Smooth muscle cell (in vitro differentiated cells): ENCODE results near the gene FUT1. TPM values are rescaled to one million over a fixed set of nuclear protein-coding genes. Genes with fewer than 3 reads are reported as not detected.
A peak's percentile ranks its signal among the peaks of the same experiment; 100 is the strongest.

ENCODE experiments used
- DNase-seq: peaks from one replicate; lab custom pipeline; 2025; ENCODE audit not compliant: unreplicated experiment; lab: John Stamatoyannopoulos, UW
- H2AFZ ChIP-seq: fragments of 200-600 bp; sonication (generic); 2 replicates; pipeline ENCODE4 v1.6.0; 2016; ENCODE audit warnings: antibody characterized with exemption, low read depth, mild to moderate bottlenecking
- H3F3A ChIP-seq: fragments of 200-600 bp; sonication (generic); 2 replicates; pipeline ENCODE4 v1.6.0; 2017; ENCODE audit warnings: antibody characterized with exemption, low read depth
- H3K27ac ChIP-seq: fragments of 200-600 bp; sonication (generic); 2 replicates; pipeline ENCODE4 v1.5.1; 2016; ENCODE audit warnings: low read depth, mild to moderate bottlenecking
- H3K27me3 ChIP-seq: fragments of 200-600 bp; sonication (generic); 2 replicates; pipeline ENCODE4 v1.6.1; 2016; ENCODE audit warnings: low read depth, mild to moderate bottlenecking
- H3K36me3 ChIP-seq: fragments of 200-600 bp; sonication (generic); 2 replicates; pipeline ENCODE4 v1.5.1; 2016; ENCODE audit warnings: low read depth
- H3K4me1 ChIP-seq: fragments of 200-600 bp; sonication (generic); 2 replicates; pipeline ENCODE4 v1.5.1; 2016; ENCODE audit warnings: low read depth
- H3K4me2 ChIP-seq: fragments of 200-600 bp; sonication (generic); 2 replicates; pipeline ENCODE4 v1.6.0; 2016; ENCODE audit warnings: mild to moderate bottlenecking
- H3K4me3 ChIP-seq: fragments of 200-600 bp; sonication (generic); 2 replicates; pipeline ENCODE4 v1.5.1; 2016; ENCODE audit warnings: mild to moderate bottlenecking
- H3K79me2 ChIP-seq: fragments of 200-600 bp; sonication (generic); 2 replicates; pipeline ENCODE4 v1.6.0; 2016; ENCODE audit warnings: low read depth, mild to moderate bottlenecking
- H3K9ac ChIP-seq: fragments of 200-600 bp; sonication (generic); 2 replicates; pipeline ENCODE4 v1.6.0; 2016; ENCODE audit warnings: low read depth
- H3K9me3 ChIP-seq: fragments of 200-600 bp; sonication (generic); replicated peaks from 2 replicates; pipeline ENCODE4 v1.5.1; 2016; ENCODE audit warnings: low read depth
- H4K20me1 ChIP-seq: fragments of 200-600 bp; sonication (generic); 2 replicates; pipeline ENCODE4 v1.6.0; 2016; ENCODE audit warnings: low read depth
- CTCF ChIP-seq: fragments of 200-600 bp; sonication (generic); IDR thresholded peaks from 2 replicates; pipeline ENCODE4 v1.5.1; 2017; ENCODE audit warnings: borderline replicate concordance, mild to moderate bottlenecking, antibody characterized with exemption; ENCODE audit not compliant: insufficient read depth, poor library complexity, severe bottlenecking
- WGBS: methylation state at CpG from one replicate; pipeline ENCODE4 v1.1.7; 2016; ENCODE audit warnings: low lambda C conversion rate; 5-methylcytosine and 5-hydroxymethylcytosine counted together
- polyA plus RNA-seq: library from polyadenylated mRNA; unstranded; fragments of >200 nt; fragmentation: Nextera tagmentation; extraction: Ambion mirVana; gene quantifications from 2 replicates; pipeline ENCODE4 v1.2.1, GENCODE V29; 2016
- total RNA-seq: library from RNA; depleted of rRNA; stranded (reverse); fragments of >200 nt; gene quantifications from 2 replicates; pipeline ENCODE4 v1.2.3, GENCODE V29; 2014

The FUT1 gene
- total and polyA plus RNA-seq, 2 experiments from 2014 or later = 0.51 to 0.58 TPM

- no peaks in the 10 kb centered on the region for H3K9me3 ChIP-seq
- TF ChIP-seq CTCF = no peak
- H3K4me2 ChIP-seq = no peak overlapping the region
- WGBS = 96% methylated on average over 5 of the region's 5 CpGs
- no peak overlapping the region for H2AFZ ChIP-seq
- no peaks in the 10 kb centered on the region for H3K79me2 ChIP-seq
- peaks cover 3% of the 10 kb centered on the region for H3F3A ChIP-seq
- H3K27me3 ChIP-seq = peaks cover 15% of the 10 kb centered on the region
- H3K9ac ChIP-seq = no peak overlapping the region
- no peak overlapping the region for H3K27ac ChIP-seq
- no peak overlapping the region for H3K4me3 ChIP-seq
- H3K4me1 ChIP-seq = peaks cover 3% of the 10 kb centered on the region
- H3K36me3 ChIP-seq = no peaks in the 10 kb centered on the region
- H4K20me1 ChIP-seq = no peaks in the 10 kb centered on the region
- DNase-seq = no peak
These were observed 3.3 kb upstream of the FUT1 start for GRCh38 chr19:48755787-48756186.

DNA sequence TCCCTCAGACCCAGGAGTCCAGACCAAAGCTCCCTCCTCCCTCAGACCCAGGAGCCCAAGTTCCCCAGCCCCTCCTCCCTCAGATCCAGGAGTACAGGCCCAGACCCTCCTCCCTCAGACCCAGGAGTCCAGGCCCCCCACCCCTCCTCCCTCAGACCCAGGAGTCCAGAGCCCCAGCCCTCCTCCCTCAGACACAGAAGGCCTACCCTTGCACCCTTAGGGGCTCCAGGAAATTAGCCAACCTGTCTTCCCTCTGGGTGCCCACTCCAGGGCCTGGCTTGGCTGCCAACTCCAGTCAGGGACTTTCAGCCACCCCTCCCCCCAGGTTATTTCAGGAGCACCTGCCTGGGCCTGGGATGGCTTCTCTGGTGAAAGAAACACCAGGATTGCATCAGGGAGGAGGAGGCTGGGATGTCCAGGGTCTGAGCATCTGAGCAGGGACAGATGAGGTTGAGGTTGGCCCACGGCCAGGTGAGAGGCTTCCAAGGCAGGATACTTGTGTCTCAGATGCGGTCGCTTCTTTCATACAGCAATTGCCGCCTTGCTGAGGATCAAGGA, 2.7 kb upstream of the FUT1 start, which contains the start of gene FGF21:
TSS of gene FGF21 (plus strand) at position 441 of the 558 bp plus-strand sequence. CDS start 713 bp downstream, outside the sequence.
- Histone ChIP-seq H4K20me1 (no peaks in the 10 kb centered on the region), H2AFZ (no peak within 1 kb of the TSS), H3K36me3 (no peaks in the 10 kb centered on the region), H3K9me3 (no peaks in the 10 kb centered on the region), H3K27ac (no peak within 1 kb of the TSS), H3K27me3 (peaks cover 15% of the 10 kb centered on the region), H3F3A (peaks cover 3% of the 10 kb centered on the region), H3K4me2 (no peak within 1 kb of the TSS), H3K79me2 (no peaks in the 10 kb centered on the region), H3K4me1 (peaks cover 3% of the 10 kb centered on the region), H3K4me3 (no peak within 1 kb of the TSS), H3K9ac (no peak within 1 kb of the TSS)
- no peak for TF ChIP-seq CTCF
- DNase-seq = no peak
- WGBS = 92% methylated on average over 4 of the region's 4 CpGs

GRCh38 chr19:48751845-48752495, 471 bp downstream of the FUT1 start:
- H3K4me3 ChIP-seq = peak overlapping the region; percentile 54
- H3K27ac ChIP-seq = no peak overlapping the region
- H3K36me3 ChIP-seq = no peaks in the 10 kb centered on the region
- 29% methylated on average over 19 of the region's 20 CpGs for WGBS
- H3K79me2 ChIP-seq = no peaks in the 10 kb centered on the region
- H3K4me2 ChIP-seq = peak overlapping the region; percentile 95
- H3F3A ChIP-seq = peaks cover 6% of the 10 kb centered on the region
- H4K20me1 ChIP-seq = no peaks in the 10 kb centered on the region
- DNase-seq = no peak
- H3K9ac ChIP-seq = peak overlapping the region; percentile 11
- peak overlapping the region; percentile 73 for H2AFZ ChIP-seq
- no peaks in the 10 kb centered on the region for H3K9me3 ChIP-seq
- peaks cover 15% of the 10 kb centered on the region for H3K27me3 ChIP-seq
- H3K4me1 ChIP-seq = peaks cover 3% of the 10 kb centered on the region
- no peak for TF ChIP-seq CTCF
